HEK293 (cell line): ENCODE measurements around the gene USP13.

Experiments
- AEBP2 ChIP-seq: fragments of 450-650 bp; formaldehyde crosslinking; IDR thresholded peaks from 2 replicates; pipeline ENCODE4 v1.5.1; 2016; ENCODE audit warnings: missing biosample characterization, missing genetic modification characterization, borderline replicate concordance
- CTCF ChIP-seq: fragments of 450-650 bp; formaldehyde crosslinking; IDR thresholded peaks from 2 replicates; pipeline ENCODE4 v1.5.1; 2016; ENCODE audit warnings: missing biosample characterization, missing genetic modification characterization
- SP2 ChIP-seq: fragments of 450-650 bp; formaldehyde crosslinking; IDR thresholded peaks from 2 replicates; pipeline ENCODE4 v1.5.1; 2016; ENCODE audit warnings: missing biosample characterization, missing genetic modification characterization
- ZNF16 ChIP-seq: fragments of 450-650 bp; formaldehyde crosslinking; IDR thresholded peaks from 2 replicates; pipeline ENCODE4 v1.5.1; 2016; ENCODE audit warnings: low read depth, missing biosample characterization, missing genetic modification characterization
- ZNF169 ChIP-seq: fragments of 450-650 bp; formaldehyde crosslinking; IDR thresholded peaks from 2 replicates; pipeline ENCODE4 v1.5.1; 2016; ENCODE audit warnings: missing biosample characterization, missing genetic modification characterization
- ZNF324 ChIP-seq: fragments of 450-650 bp; formaldehyde crosslinking; IDR thresholded peaks from 2 replicates; pipeline ENCODE4 v1.5.1; 2016; ENCODE audit warnings: missing biosample characterization, missing genetic modification characterization
- ZNF664 ChIP-seq: fragments of 450-650 bp; formaldehyde crosslinking; IDR thresholded peaks from 2 replicates; pipeline ENCODE4 v1.5.1; 2016; ENCODE audit warnings: missing biosample characterization, missing genetic modification characterization

- TF ChIP-seq AEBP2 (tag by site-specific recombination) = no peak
- TF ChIP-seq ZNF16 (tag by site-specific recombination) = no peak
- no peak for TF ChIP-seq CTCF (tag by site-specific recombination)
- no peak for TF ChIP-seq ZNF169 (tag by site-specific recombination)
- TF ChIP-seq SP2 (tag by site-specific recombination) = no peak
- no peak for TF ChIP-seq ZNF324 (tag by site-specific recombination)
- TF ChIP-seq ZNF664 (tag by site-specific recombination) = no peak
Measured at GRCh38 chr3:179673523-179673922, 20.7 kb downstream of the USP13 start.
